SK-N-SH treated with all-trans-retinoic acid at 6 μM for 48 hours (cell line): ENCODE results near the gene PKLR.

Experiments used
- ATAC-seq: fragments of 200-7000 bp; cut with Tn5 transposase; 3 replicates; pipeline ENCODE4 v1.9.1; 2020; ENCODE audit warnings: mild to moderate bottlenecking, moderate library complexity
- ARNTL ChIP-seq: fragments of 450-650 bp; formaldehyde crosslinking; IDR thresholded peaks from 2 replicates; pipeline ENCODE4 v1.5.0; 2020; ENCODE audit warnings: low read depth, mild to moderate bottlenecking, moderate library complexity, borderline replicate concordance
- BACH2 ChIP-seq: fragments of 250-450 bp; sonication (Bioruptor Pico); IDR thresholded peaks from 2 replicates; pipeline ENCODE4 v1.9.0; 2021; ENCODE audit warnings: mild to moderate bottlenecking, borderline replicate concordance
- CREB5 ChIP-seq: fragments of 250-450 bp; sonication (Bioruptor Pico); IDR thresholded peaks from 2 replicates; pipeline ENCODE4 v1.5.1; 2020; ENCODE audit warnings: low read depth, mild to moderate bottlenecking, moderate library complexity
- CSDC2 ChIP-seq: fragments of 250-450 bp; sonication (Bioruptor Pico); IDR thresholded peaks from 2 replicates; pipeline ENCODE4 v1.5.0; 2020; ENCODE audit warnings: mild to moderate bottlenecking, moderate library complexity
- CSRNP3 ChIP-seq: fragments of 250-450 bp; sonication (Bioruptor Pico); IDR thresholded peaks from 2 replicates; pipeline ENCODE4 v1.5.1; 2021; ENCODE audit warnings: mild to moderate bottlenecking, moderate library complexity
- GLIS3 ChIP-seq: fragments of 250-450 bp; sonication (Bioruptor Pico); IDR thresholded peaks from 2 replicates; pipeline ENCODE4 v1.5.0; 2020; ENCODE audit warnings: mild to moderate bottlenecking, moderate library complexity
- ISL1 ChIP-seq: fragments of 250-450 bp; sonication (Bioruptor Pico); IDR thresholded peaks from 2 replicates; pipeline ENCODE4 v2.1.2; 2022; ENCODE audit warnings: mild to moderate bottlenecking, moderate library complexity
- OSR1 ChIP-seq: fragments of 250-450 bp; sonication (Bioruptor Pico); IDR thresholded peaks from 2 replicates; pipeline ENCODE4 v1.8.0; 2022; ENCODE audit warnings: moderate library complexity, mild to moderate bottlenecking, inconsistent platforms
- PATZ1 ChIP-seq: fragments of 250-450 bp; sonication (Bioruptor Pico); IDR thresholded peaks from 2 replicates; pipeline ENCODE4 v1.8.0; 2020; ENCODE audit warnings: mild to moderate bottlenecking, moderate library complexity, borderline replicate concordance
- POU6F1 ChIP-seq: fragments of 250-450 bp; sonication (Bioruptor Pico); IDR thresholded peaks from 2 replicates; pipeline ENCODE4 v1.8.0; 2021; ENCODE audit warnings: low read depth, mild to moderate bottlenecking, moderate library complexity, borderline replicate concordance
- RARB ChIP-seq: fragments of 250-450 bp; sonication (Bioruptor Pico); IDR thresholded peaks from 2 replicates; pipeline ENCODE4 v1.8.0; 2021; ENCODE audit warnings: mild to moderate bottlenecking, moderate library complexity
- SNAI2 ChIP-seq: fragments of 250-450 bp; sonication (Bioruptor Pico); IDR thresholded peaks from 2 replicates; pipeline ENCODE4 v1.5.0; 2020; ENCODE audit warnings: mild to moderate bottlenecking, moderate library complexity
- TOX ChIP-seq: fragments of 250-450 bp; sonication (Bioruptor Pico); IDR thresholded peaks from 2 replicates; pipeline ENCODE4 v1.8.0; 2021; ENCODE audit warnings: mild to moderate bottlenecking, moderate library complexity, borderline replicate concordance
- TSHZ2 ChIP-seq: fragments of 250-450 bp; sonication (Bioruptor Pico); IDR thresholded peaks from 2 replicates; pipeline ENCODE4 v1.5.0; 2020; ENCODE audit warnings: mild to moderate bottlenecking, moderate library complexity
- ZC3H10 ChIP-seq: fragments of 250-450 bp; sonication (Bioruptor Pico); IDR thresholded peaks from 2 replicates; pipeline ENCODE4 v1.5.1; 2021; ENCODE audit warnings: mild to moderate bottlenecking, moderate library complexity
- ZFP3 ChIP-seq: fragments of 250-450 bp; sonication (Bioruptor Pico); IDR thresholded peaks from 2 replicates; pipeline ENCODE4 v1.5.0; 2020; ENCODE audit warnings: mild to moderate bottlenecking, moderate library complexity
- ZFP30 ChIP-seq: fragments of 450-650 bp; formaldehyde crosslinking; IDR thresholded peaks from 2 replicates; pipeline ENCODE4 v1.5.0; 2022; ENCODE audit warnings: mild to moderate bottlenecking, moderate library complexity
- ZNF565 ChIP-seq: fragments of 450-650 bp; formaldehyde crosslinking; conservative IDR thresholded peaks from 2 replicates; pipeline ENCODE4 v1.5.0; 2020; ENCODE audit warnings: low read depth, mild to moderate bottlenecking, moderate library complexity
- ZNF8 ChIP-seq: fragments of 450-650 bp; formaldehyde crosslinking; IDR thresholded peaks from 2 replicates; pipeline ENCODE4 v1.5.0; 2020; ENCODE audit warnings: mild to moderate bottlenecking, moderate library complexity

PKLR gene

GRCh38 chr1:155277902-155278688 is 23.1 kb downstream of the PKLR start:
- peak; percentile 68 for ATAC-seq
- TF ChIP-seq TSHZ2 (CRISPR knock-in tag), result no peak
- no peak for TF ChIP-seq ZFP3
- TF ChIP-seq ZFP30 (CRISPR knock-in tag), result no peak
- TF ChIP-seq OSR1 (CRISPR knock-in tag), result no peak
- no peak for TF ChIP-seq ZC3H10 (CRISPR knock-in tag)
- TF ChIP-seq PATZ1 (CRISPR knock-in tag), result no peak
- TF ChIP-seq BACH2 (CRISPR knock-in tag), result no peak
- no peak for TF ChIP-seq TOX (CRISPR knock-in tag)
- TF ChIP-seq ZNF565 (CRISPR knock-in tag), result no peak
- no peak for TF ChIP-seq ARNTL (CRISPR knock-in tag)
- no peak for TF ChIP-seq POU6F1 (CRISPR knock-in tag)
- TF ChIP-seq CSDC2 (CRISPR knock-in tag), result no peak
- no peak for TF ChIP-seq ZNF8 (CRISPR knock-in tag)

- TF ChIP-seq OSR1 (CRISPR knock-in tag), result no peak
- peak; percentile 59; the same call in 1 of the 2 replicates for TF ChIP-seq ZFP3
- ATAC-seq, result peak; percentile 80
These were observed 24.0 kb downstream of the PKLR start, which contains the start of gene HCN3 for GRCh38 chr1:155277070-155277901. TSS of gene HCN3 (plus strand) at chr1:155277463. CDS start at chr1:155277591, 128 bp downstream.

GRCh38 chr1:155273343-155274245 is 27.6 kb downstream of the PKLR start, which contains the start of gene CLK2:
TSS of gene CLK2 (minus strand) at chr1:155273504. CDS start at chr1:155270977, 2,527 bp downstream.
- ATAC-seq, result peak; percentile 87
- no peak for TF ChIP-seq ZNF8 (CRISPR knock-in tag)
- no peak for TF ChIP-seq ISL1 (CRISPR knock-in tag)
- TF ChIP-seq ZC3H10 (CRISPR knock-in tag), result no peak
- TF ChIP-seq GLIS3 (CRISPR knock-in tag), result no peak
- TF ChIP-seq ZFP3, result no peak
- TF ChIP-seq TSHZ2 (CRISPR knock-in tag), result no peak
- TF ChIP-seq POU6F1 (CRISPR knock-in tag), result no peak
- TF ChIP-seq ZNF565 (CRISPR knock-in tag), result no peak
- no peak for TF ChIP-seq CREB5 (CRISPR knock-in tag)
- no peak for TF ChIP-seq SNAI2 (CRISPR knock-in tag)
- no peak for TF ChIP-seq ARNTL (CRISPR knock-in tag)
- no peak for TF ChIP-seq RARB
- no peak for TF ChIP-seq CSRNP3 (CRISPR knock-in tag)
